Suprapubic skin (tissue), 3 donors: Measurements from ENCODE around the gene CEP131.

Experiments used
- CTCF ChIP-seq, 2 donors: fragments of 200-600 bp in 1 of 2; fragments of 450-650 bp in 1 of 2; sonication (generic) in 1 of 2; IDR thresholded peaks; one replicate each; pipeline ENCODE4 v1.5.1; 2016 to 2019; ENCODE audit warnings: antibody characterized with exemption in 2 of 2, mild to moderate bottlenecking in 1 of 2, moderate library complexity in 1 of 2
- EP300 ChIP-seq: sonication (generic); formaldehyde crosslinking; IDR thresholded peaks from one replicate; pipeline ENCODE4 v1.6.1; 2017; ENCODE audit warnings: antibody characterized with exemption
- POLR2A ChIP-seq, 2 donors: fragments of 450-650 bp; IDR thresholded peaks; one replicate each; pipeline ENCODE4 v1.6.1; 2017; ENCODE audit warnings: antibody characterized with exemption in 2 of 2, mild to moderate bottlenecking in 2 of 2, moderate library complexity in 2 of 2

GRCh38 chr17:81159611-81160265 lies 63.0 kb downstream of the CEP131 start:
- TF ChIP-seq CTCF (IDR thresholded peaks at IDR 0.05) (no peak), POLR2A (IDR thresholded peaks at IDR 0.05) (no peak), EP300 (no peak)
